NCI-H460 (cell line): ENCODE results near the gene NPW. TPM values are rescaled to one million over a fixed set of nuclear protein-coding genes. Genes with fewer than 3 reads are reported as not detected.

ENCODE experiments used
- small RNA-seq, 2 experiments: library from RNA; depleted of rRNA; stranded (forward); fragments of <200 nt; gene quantifications; one replicate each; pipeline ENCODE3, GENCODE V24; 2014
- total RNA-seq: library from RNA; depleted of rRNA; stranded (reverse); fragments of >200 nt; shearing (Covaris generic); gene quantifications from 2 replicates; pipeline ENCODE4 v1.2.3, GENCODE V29; 2014; rRNA removed

NPW gene
- total RNA-seq, 1 experiment from 2014 or later: 3.4 TPM

Small RNAs within 50 kb of the gene (small RNA-seq; reads per million reads assigned to genes)
- 0 reads per million in 2 experiments for gene AC005363.2
- gene RN7SL219P: 0 to 0.12 reads per million in 2 experiments

Other genes with a start within 250 kb of the NPW start
- 42.0 and 53.3 TPM in 2 replicates for gene NME3, start 248.2 kb upstream of the NPW start, total RNA-seq
- gene EME2, start 247.0 kb upstream of the NPW start, total RNA-seq: 6.0 and 6.9 TPM in 2 replicates
- 91.2 and 104 TPM in 2 replicates for gene MRPS34, start 246.7 kb upstream of the NPW start, total RNA-seq
- gene SPSB3, start 237.2 kb upstream of the NPW start, total RNA-seq: 19.7 and 21.0 TPM in 2 replicates
- 50.2 and 59.3 TPM in 2 replicates for gene NUBP2, start 236.8 kb upstream of the NPW start, total RNA-seq
- gene IGFALS, start 226.1 kb upstream of the NPW start, total RNA-seq: not detected in 2 replicates
- gene HAGH, start 193.0 kb upstream of the NPW start, total RNA-seq: 63.2 and 73.9 TPM in 2 replicates
- 29.2 and 33.0 TPM in 2 replicates for gene FAHD1, start 192.6 kb upstream of the NPW start, total RNA-seq
- 0.97 and 2.5 TPM in 2 replicates for gene MEIOB, start 147.6 kb upstream of the NPW start, total RNA-seq
- 0.97 and 1.2 TPM in 2 replicates for gene HS3ST6, start 101.4 kb upstream of the NPW start, total RNA-seq
- gene MSRB1, start 76.6 kb upstream of the NPW start, total RNA-seq: 5.8 and 7.4 TPM in 2 replicates
- not detected in 2 replicates for gene RPL3L, start 65.1 kb upstream of the NPW start, total RNA-seq
- 206 and 240 TPM in 2 replicates for gene NDUFB10, start 60.2 kb upstream of the NPW start, total RNA-seq
- 5,880 and 6,554 TPM in 2 replicates for gene RPS2, start 55.0 kb upstream of the NPW start, total RNA-seq
- not detected in 2 replicates for gene RNF151, start 52.9 kb upstream of the NPW start, total RNA-seq
- 32.0 and 34.1 TPM in 2 replicates for gene TBL3, start 47.7 kb upstream of the NPW start, total RNA-seq
- gene NOXO1, start 38.3 kb upstream of the NPW start, total RNA-seq: 0.84 TPM in 1 of 2 replicates, not detected in the other
- gene GFER, start 35.6 kb upstream of the NPW start, total RNA-seq: 26.1 and 30.8 TPM in 2 replicates
- 4.0 and 4.5 TPM in 2 replicates for gene SYNGR3, start 29.8 kb upstream of the NPW start, total RNA-seq
- gene ZNF598, start 10.0 kb upstream of the NPW start, total RNA-seq: 35.1 and 37.1 TPM in 2 replicates
- 11.1 and 13.3 TPM in 2 replicates for gene NHERF2, start 7.1 kb downstream of the NPW start, total RNA-seq
- gene NTHL1, start 28.0 kb downstream of the NPW start, total RNA-seq: 18.0 and 20.2 TPM in 2 replicates
- gene TSC2, start 28.2 kb downstream of the NPW start, total RNA-seq: 33.8 and 38.5 TPM in 2 replicates
- 98.8 and 119 TPM in 2 replicates for gene PKD1, start 116.1 kb downstream of the NPW start, total RNA-seq
- 0.66 and 1.2 TPM in 2 replicates for gene RAB26, start 128.8 kb downstream of the NPW start, total RNA-seq
- gene TRAF7, start 136.0 kb downstream of the NPW start, total RNA-seq: 52.8 and 55.6 TPM in 2 replicates
- gene CASKIN1, start 176.8 kb downstream of the NPW start, total RNA-seq: 0.50 and 1.5 TPM in 2 replicates
- 58.5 and 58.7 TPM in 2 replicates for gene MLST8, start 185.7 kb downstream of the NPW start, total RNA-seq
- gene BRICD5, start 191.1 kb downstream of the NPW start, total RNA-seq: 2.1 and 2.9 TPM in 2 replicates
- gene PGP, start 195.1 kb downstream of the NPW start, total RNA-seq: 8.6 and 11.9 TPM in 2 replicates
- 18.6 and 21.7 TPM in 2 replicates for gene E4F1, start 203.8 kb downstream of the NPW start, total RNA-seq
- gene DNASE1L2, start 216.7 kb downstream of the NPW start, total RNA-seq: 0.84 and 1.6 TPM in 2 replicates
- gene ECI1, start 231.8 kb downstream of the NPW start, total RNA-seq: 87.3 and 107 TPM in 2 replicates
- gene RNPS1, start 248.3 kb downstream of the NPW start, total RNA-seq: 142 and 147 TPM in 2 replicates